ENCODE results near the gene ICE2.

Gene ICE2

GRCh38 chr15:60494108-60494507 is 15.2 kb upstream of the ICE2 start:
- no peak for DNase-seq

DNA sequence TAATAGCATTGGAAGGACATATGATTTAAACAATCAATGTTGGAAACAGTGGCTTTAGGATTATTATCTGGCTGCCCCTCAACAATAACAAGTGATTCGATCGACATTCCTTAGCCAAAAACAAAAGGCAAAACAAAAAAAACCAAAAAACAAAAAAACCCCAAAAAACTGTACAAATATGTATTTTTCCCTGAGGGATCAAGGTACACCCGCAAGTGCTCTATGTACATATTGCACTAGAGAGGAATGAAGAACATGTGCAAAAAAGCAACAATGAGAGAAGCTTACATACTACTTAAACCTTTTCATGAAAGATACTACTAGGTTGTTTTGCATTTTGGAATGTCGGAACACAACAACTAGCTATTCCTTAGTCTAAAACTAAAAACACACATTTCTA is 14.2 kb upstream of the ICE2 start:
- DNase-seq, result no peak

DNA sequence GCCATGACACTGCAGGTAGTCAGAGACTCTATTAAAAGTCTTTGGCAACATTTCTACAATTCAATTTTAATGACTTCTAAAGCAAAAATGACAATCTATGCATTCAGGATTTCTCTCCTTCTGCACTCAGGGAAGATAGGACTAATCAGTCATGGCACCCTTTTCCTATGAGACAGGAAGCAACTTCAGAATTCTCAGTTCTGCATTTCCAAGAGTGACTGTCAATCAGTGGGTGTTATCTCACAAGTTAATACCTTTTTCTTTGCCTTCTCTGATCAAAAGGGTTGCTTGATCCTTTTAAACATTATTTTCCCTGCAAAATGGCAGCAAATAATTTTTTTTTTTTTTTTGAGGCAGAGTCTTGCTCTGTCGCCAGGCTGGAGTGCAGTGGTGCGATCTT is 7.8 kb upstream of the ICE2 start:
- DNase-seq, result no peak

DNA sequence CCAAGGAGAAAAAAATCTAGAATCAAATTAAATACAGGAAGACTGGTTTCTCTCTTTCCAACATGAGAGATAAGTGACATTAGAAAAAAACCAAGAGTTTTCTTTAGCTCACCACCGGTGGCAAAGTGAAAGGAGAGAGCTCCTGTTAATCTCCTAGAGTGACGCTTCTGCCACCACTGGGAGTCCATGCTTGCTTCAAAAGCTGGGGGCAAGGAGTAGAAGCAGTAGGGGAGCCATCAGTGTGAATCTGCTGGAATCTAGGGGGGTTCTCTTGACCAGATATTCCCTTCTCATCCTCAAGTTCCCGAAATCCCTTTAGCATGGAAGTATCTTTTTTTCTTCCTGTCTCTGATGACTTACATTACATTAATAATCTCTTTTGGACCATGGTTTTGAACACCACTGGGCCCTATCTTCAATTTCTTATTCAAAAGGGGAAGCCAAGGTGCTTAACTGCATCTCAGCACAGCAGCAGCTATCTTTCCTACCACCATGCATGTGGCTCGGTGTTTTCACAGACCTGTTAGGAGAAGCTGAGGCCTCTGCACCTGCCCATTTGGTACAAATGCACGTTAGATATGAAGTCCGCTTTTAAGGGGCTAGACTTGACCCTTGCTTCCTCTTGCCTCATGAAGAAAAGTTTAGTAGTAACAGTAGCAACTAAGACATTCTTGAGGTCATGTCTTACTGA is 6.6 kb upstream of the ICE2 start:
- DNase-seq, result no peak

GRCh38 chr15:60483042-60483441 is 4.1 kb upstream of the ICE2 start:
- DNase-seq, result no peak

DNA sequence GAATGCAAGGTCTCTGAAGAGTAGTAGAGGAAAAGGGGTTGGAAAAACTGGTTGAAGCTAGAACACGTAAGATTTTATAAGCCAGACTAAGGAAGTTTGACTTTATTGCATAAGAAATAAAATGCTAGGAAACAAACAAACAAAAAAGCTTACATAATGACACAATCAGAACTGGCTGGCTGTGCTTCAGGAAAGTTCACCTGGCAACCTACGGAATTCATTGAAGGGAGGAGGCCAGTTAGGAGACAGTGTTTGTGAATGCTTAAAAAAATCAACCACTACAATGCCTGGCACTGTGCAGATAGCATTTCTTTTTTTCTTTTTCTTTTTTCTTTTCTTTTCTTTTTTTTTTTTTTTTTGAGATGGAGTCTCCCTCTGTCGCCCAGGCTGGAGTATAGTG is 1.9 kb upstream of the ICE2 start:
- no peak for DNase-seq

DNA sequence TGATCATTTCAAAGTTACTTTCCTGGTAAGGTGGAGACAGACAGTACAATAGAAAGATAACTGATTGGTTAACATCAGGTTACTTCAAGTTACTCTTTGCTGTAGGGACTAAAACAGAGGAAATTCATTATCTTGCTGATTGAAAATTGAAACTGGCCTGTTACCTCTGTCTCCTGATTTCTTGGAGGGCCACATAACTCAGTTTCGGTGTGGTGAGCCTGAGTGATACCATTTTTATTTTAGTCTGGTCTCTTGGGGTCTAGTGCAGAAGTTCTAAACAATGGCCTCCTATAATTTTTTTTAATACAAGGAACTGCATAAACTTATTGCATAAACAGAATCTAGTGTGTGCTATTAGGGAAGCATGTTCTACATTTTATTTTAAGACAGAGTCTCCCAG is 1.2 kb upstream of the ICE2 start:
- DNase-seq, result no peak

- no peak for DNase-seq
These were observed 594 bp upstream of the ICE2 start for GRCh38 chr15:60479361-60480110.

GRCh38 chr15:60477916-60478565 is 901 bp downstream of the ICE2 start:
- DNase-seq, result peak; percentile 45

DNA sequence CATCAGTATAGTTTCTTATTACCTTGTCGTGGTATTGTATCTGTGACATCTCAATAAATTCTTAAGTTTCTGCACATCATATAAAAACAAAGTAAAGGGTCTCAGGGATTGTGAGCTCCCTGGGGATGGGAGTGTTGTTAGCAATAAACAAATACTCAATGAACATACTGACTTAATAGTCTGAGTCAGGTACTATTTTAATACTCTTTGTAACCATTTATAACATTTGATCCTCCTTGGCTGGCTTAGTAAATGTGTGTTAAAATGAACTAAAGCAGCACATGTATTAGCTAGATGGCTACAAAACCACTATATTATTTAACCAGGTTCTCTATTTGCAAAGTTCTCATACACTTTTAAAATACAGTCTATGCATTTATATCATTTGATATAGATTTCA is 1.8 kb downstream of the ICE2 start:
- DNase-seq, result no peak

DNA sequence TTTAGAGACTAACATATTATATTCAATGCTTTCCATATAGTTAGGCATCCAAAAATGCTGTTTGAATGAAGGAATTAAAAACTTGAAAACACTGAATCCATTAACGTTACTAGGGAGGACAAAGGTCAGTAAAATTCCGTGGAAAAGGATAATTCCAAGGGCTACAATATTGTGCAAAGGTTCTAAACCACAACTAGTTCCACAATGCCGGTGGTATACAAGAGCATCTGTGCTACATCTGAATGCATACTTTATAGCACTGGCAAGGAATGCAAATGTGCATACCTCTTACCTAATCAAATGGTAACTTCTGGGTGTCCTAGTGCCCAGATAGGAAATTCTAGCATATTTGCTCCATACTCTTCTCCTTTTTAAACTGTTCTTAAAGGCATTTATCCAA is 2.2 kb downstream of the ICE2 start:
- DNase-seq, result no peak

DNA sequence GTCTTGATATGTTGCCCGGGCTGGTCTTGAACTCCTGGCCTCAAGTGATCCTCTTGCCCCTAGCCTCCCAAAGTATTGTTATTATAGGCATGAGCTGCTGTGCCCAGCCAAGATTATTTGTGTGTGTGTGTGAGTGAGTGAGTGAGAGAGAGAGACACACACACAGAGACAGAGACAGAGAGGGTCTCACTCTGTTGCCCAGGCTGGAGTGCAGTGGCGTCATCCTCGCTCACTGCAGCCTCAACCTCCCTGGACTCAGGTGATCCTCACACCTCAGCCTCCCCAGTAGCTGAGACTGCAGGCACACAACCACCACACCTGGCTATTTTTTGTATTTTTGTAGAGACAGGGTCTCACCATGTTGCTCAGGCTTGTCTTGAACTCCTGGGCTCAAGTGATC is 5.8 kb downstream of the ICE2 start:
- DNase-seq, result no peak

- no peak for DNase-seq
These were observed 7.6 kb downstream of the ICE2 start for GRCh38 chr15:60471314-60471713.

GRCh38 chr15:60469893-60470641 is 8.9 kb downstream of the ICE2 start:
- DNase-seq, result no peak

GRCh38 chr15:60464836-60465630 is 13.9 kb downstream of the ICE2 start:
- DNase-seq, result no peak

DNA sequence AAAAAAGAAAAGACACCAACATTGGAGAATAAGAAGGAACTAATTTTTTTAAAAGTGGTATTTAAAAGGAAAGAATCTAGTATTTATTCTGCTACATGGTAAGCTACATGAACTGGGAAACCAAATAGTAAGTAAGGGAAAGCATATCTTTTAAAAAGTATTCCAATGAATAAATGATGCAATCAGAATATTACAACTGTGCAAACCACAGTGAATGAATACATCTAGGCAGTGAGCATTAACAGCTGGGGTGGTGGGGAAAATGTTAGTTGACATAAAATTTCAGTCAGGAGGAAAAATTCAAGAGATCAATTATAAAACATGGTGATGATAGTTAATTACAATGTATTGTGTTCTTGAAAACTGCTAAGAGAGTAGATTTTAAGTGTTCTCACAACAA is 16.9 kb downstream of the ICE2 start:
- no peak for DNase-seq

DNA sequence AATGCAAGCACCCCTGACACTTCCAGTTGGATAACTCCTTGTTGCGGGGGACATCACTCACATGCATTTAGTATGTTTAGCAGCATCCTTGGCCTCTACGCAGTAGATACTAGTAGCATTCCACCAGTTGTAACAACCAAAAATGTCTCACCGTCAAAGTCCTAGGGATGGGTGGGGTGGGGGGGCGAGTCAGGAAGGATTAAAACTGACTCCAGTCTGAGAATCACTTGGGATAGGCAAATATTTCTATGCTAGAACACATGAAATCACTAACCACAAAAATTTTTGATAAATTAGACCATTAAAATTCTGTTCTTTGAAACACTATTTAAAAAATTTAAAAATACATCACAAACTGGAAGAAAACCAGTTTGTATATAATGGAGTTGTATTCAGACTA is 18.0 kb downstream of the ICE2 start:
- no peak for DNase-seq

DNA sequence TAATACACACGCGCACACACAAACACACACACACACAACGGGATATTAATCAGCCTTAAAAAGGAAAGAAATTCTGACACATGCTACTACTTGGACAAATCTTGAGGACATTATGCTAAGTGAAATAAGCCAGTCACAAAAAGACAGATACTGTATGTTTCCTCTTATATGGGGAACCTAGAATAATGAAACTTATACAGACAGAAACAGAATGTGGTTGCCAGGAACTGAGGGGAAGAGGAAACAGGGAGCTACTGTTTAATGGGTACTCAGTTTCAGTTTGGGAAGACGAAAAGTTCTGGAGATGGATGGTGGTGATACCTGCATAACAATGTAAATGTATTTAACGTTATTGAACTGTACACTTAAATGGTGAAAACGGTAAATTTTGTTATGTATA is 20.2 kb downstream of the ICE2 start:
- DNase-seq, result no peak

DNA sequence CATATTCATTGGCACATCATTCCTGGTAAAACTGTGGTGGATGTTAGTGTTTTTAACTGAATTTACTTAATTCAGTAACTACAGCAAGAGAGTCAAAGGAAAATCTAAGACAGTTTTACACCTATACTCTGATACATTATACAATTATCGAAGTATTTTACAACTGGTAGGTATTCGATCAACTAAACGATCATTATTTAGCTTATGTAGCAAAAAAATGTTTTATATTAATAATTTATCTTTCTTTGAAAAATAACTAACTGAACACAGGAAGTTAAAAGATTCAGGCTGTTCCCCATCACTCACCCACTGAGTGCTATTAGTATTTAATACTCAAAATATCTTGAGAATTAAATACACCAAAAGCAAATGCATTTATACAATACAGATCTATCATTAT is 21.0 kb downstream of the ICE2 start:
- DNase-seq, result no peak

DNA sequence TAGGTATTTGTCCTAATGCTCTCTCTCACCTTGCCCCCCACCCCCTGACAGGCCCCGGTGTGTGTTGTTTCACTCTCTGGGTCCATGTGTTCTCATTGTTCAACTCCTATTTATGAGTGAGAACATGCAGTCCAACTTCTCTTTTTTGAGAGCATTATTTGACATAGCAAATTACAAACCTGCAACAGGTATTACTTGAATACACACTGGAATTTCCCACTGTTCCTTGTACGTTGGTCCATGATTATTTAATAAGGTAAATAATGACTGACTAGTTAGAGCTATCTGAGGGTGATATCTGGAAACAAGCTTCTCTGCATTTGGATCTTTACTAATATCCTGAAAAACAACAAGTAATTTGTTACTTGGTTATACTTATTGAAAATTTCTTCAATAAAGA is 24.1 kb downstream of the ICE2 start:
- DNase-seq, result no peak

DNA sequence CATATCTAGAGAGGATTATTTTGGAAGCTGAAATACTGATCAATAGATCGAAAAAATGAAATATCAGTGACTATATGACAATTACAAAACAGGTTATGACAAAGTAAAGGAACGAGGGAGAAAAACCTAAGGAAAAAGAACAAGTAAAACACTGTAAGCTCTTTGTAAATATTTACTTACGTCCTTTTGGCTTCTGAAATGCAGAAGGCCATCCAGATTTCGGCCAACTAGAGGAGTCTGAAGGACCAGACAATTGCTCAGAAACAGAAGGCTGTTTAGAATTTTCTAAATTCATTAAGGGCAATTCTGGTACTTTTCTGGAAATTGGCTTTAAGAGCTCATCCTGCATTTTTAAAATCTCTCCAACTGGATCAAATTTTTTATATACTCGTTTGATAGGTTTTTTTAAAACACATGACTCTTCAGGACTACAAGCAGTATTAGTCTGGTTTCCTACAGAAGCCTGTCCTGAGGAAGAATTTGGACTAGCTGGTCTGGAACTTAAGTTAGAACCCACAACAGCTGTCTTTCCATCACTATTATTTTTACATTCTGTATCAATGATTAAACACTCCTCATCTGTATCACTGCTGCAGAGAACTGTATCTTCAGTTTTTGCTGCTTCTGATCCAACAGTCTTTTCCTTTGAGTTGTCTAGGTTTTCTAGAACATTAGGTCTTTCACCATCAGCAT is 30.1 kb downstream of the ICE2 start:
- no peak for DNase-seq

GRCh38 chr15:60444289-60444912 is 34.5 kb downstream of the ICE2 start:
- no peak for DNase-seq

Data from left hindlimb (tissue), 1 donor.